ENCODE results near the gene JAK3.

JAK3 gene

GRCh38 chr19:17826508-17827056 is 21.2 kb downstream of the JAK3 start:
- TF ChIP-seq CTCF (IDR thresholded peaks at IDR 0.05; ENCODE audit: extremely low read depth, missing control alignments) = no peak
- no peak for DNase-seq (ENCODE audit: low spot score)

GRCh38 chr19:17824339-17824738 is 23.4 kb downstream of the JAK3 start:
- DNase-seq (ENCODE audit: low spot score) = no peak
- no peak for TF ChIP-seq CTCF (IDR thresholded peaks at IDR 0.05; ENCODE audit: extremely low read depth, missing control alignments)

- DNase-seq (ENCODE audit: low spot score) = no peak
- no peak for TF ChIP-seq CTCF (IDR thresholded peaks at IDR 0.05; ENCODE audit: extremely low read depth, missing control alignments)
Observed at GRCh38 chr19:17821190-17821589, 26.6 kb downstream of the JAK3 start, which contains the start of gene INSL3. TSS of gene INSL3 (minus strand) at chr19:17821519. CDS start at chr19:17821506, 13 bp downstream.

GRCh38 chr19:17817668-17818363 is 30.0 kb downstream of the JAK3 start:
- DNase-seq (ENCODE audit: low spot score) = no peak
- no peak for TF ChIP-seq CTCF (IDR thresholded peaks at IDR 0.05; ENCODE audit: extremely low read depth, missing control alignments)

GRCh38 chr19:17812099-17812498 is 35.7 kb downstream of the JAK3 start:
- DNase-seq (ENCODE audit: low spot score) = no peak
- TF ChIP-seq CTCF (IDR thresholded peaks at IDR 0.05; ENCODE audit: extremely low read depth, missing control alignments) = no peak

GRCh38 chr19:17811681-17812080 is 36.1 kb downstream of the JAK3 start:
- no peak for TF ChIP-seq CTCF (IDR thresholded peaks at IDR 0.05; ENCODE audit: extremely low read depth, missing control alignments)
- DNase-seq (ENCODE audit: low spot score) = no peak

- no peak for TF ChIP-seq CTCF (IDR thresholded peaks at IDR 0.05; ENCODE audit: extremely low read depth, missing control alignments)
- no peak for DNase-seq (ENCODE audit: low spot score)
Observed at GRCh38 chr19:17811103-17811502, 36.7 kb downstream of the JAK3 start.

Data from GM20000 (cell line).